GM12865 (cell line): ENCODE measurements around the gene PARP8.

Source experiments
- DNase-seq: peaks from one replicate; pipeline ENCODE4 v3.0.0; 2010; ENCODE audit warnings: low read depth
- H3K4me3 ChIP-seq: 2 replicates; pipeline ENCODE4 v1.5.1; 2011; ENCODE audit warnings: mild to moderate bottlenecking, low read depth, low read length, control low read depth
- CTCF ChIP-seq: IDR thresholded peaks from 2 replicates; pipeline ENCODE4 v1.5.1; 2011; ENCODE audit warnings: low read length, control low read depth, low read depth, inconsistent platforms; ENCODE audit not compliant: insufficient read depth; ENCODE audit errors: missing control alignments

PARP8 gene

DNA sequence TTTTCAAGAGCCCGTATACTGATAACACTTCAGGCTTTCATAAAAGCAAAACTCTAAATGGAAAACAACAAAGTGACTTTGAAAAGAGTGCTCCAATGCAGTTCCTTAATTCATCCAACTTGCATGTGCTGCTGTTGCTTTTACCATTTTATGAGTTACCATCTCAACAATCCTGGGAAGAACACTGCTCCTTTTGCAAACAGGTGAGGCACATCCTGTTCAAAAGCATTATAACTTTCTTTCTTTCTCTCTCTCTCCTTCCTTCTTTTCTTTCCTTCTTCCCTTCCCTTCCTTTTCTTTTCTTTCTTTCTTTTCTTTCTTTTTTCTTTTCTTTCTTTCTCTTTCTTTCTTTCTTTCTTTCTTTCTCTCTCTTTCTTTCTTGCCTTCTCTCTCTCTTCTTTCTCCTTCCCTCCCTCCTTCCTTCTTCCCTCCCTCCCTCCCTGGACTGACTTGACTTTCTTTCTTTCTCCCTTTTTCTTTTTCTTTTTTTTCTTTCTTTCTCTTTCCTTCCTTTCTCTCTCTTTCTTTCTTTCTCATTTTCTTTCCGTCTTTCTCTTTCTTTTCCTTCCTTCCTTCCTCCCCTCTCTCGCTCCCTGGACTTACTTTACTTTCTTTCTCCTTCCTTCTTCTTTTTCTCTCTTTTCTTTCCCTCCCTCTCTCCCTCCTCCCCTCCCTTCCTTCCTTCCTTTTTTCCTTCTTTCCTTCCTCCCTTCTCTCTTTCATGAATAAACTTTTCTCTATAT, 11.2 kb upstream of the PARP8 start:
- no peak for DNase-seq
- H3K4me3 ChIP-seq: no peak overlapping the region
- TF ChIP-seq CTCF: no peak

DNA sequence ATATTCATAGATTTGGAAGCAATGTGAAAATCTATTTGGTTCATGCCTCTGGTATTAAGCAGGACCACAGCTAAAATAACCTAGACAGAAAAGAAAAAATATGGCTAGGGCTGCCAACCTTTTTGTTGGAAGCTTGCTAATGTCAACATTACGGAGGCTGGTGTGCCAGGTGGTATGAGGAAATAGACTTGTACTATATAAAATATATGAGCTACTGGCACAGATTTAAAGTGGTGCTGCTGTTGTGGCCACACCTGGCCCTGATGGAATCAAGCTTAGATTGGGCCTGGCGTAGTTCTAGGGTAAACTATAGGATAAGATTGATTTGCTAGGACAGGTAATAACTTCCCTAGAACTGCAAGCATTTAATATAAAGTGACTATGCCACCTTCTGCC, 10.6 kb upstream of the PARP8 start:
- H3K4me3 ChIP-seq: no peak overlapping the region
- TF ChIP-seq CTCF: no peak
- no peak for DNase-seq

GRCh38 chr5:50657044-50657443, 9.4 kb upstream of the PARP8 start:
- H3K4me3 ChIP-seq: no peak overlapping the region
- DNase-seq: no peak
- TF ChIP-seq CTCF: no peak

DNA sequence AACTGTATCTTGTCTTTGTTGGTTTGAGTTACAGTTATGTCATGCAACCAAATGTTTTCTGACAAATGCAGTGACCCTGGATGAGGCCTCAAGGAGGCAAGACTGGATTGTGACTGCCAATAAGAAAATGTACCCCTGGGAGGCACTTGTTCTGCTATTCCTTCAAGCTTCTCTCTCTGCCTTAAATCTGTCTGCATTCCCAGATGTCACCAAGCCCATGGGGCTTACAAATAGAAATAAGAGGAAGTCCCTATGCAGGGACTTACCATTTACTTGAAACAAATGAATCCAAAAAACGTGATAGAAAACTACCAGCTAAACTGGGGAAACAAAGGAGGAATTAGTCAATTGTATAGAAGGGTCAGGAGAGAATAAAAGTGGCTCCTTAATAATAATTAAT, 8.2 kb upstream of the PARP8 start:
- no peak for DNase-seq
- TF ChIP-seq CTCF: no peak
- H3K4me3 ChIP-seq: no peak overlapping the region

DNA sequence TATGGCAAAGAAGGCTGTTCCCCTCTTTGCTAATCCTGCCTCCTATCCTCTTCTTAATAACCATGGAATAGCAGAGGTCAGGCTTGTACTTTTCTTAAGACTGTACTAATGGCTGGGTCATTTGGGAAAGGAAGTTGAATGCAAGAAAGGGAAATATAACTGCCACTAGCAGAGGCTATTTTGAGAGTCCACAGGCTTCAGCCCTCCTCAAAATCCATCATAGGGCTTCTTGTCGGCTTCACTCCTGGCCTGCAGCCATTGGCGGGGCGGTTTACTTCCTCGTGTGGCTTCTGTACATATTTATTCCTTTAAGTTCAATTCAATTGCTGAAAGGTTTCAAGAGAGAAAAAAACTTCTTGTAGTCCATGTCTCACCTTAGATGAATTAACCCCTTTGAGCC, 2.8 kb upstream of the PARP8 start:
- DNase-seq: no peak
- H3K4me3 ChIP-seq: no peak overlapping the region
- no peak for TF ChIP-seq CTCF

DNA sequence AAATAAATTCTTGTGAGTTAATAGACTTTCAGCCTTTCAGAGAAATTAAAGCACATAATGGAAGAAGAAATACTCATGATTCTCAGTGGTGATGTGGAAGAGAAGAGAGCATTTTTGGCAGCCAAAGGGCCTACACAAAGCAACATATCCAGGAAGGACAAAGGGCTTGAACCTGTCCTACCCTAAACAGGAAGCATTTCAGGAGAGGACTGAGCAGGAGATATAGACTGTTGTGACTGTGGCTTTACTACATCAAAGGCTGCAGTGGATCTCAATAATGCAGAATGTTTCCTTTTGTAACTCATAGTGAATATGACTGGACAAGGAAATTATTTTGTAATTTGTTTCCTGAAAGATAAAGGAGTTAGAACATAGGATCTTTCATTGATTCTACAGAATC, 1.3 kb upstream of the PARP8 start:
- no peak for DNase-seq
- TF ChIP-seq CTCF: no peak
- no peak overlapping the region for H3K4me3 ChIP-seq

GRCh38 chr5:50665761-50666202, 655 bp upstream of the PARP8 start:
- DNase-seq: peak; percentile 67
- peak overlapping the region; percentile 98 for H3K4me3 ChIP-seq
